ENCODE results near the gene UNK.

Gene UNK

DNA sequence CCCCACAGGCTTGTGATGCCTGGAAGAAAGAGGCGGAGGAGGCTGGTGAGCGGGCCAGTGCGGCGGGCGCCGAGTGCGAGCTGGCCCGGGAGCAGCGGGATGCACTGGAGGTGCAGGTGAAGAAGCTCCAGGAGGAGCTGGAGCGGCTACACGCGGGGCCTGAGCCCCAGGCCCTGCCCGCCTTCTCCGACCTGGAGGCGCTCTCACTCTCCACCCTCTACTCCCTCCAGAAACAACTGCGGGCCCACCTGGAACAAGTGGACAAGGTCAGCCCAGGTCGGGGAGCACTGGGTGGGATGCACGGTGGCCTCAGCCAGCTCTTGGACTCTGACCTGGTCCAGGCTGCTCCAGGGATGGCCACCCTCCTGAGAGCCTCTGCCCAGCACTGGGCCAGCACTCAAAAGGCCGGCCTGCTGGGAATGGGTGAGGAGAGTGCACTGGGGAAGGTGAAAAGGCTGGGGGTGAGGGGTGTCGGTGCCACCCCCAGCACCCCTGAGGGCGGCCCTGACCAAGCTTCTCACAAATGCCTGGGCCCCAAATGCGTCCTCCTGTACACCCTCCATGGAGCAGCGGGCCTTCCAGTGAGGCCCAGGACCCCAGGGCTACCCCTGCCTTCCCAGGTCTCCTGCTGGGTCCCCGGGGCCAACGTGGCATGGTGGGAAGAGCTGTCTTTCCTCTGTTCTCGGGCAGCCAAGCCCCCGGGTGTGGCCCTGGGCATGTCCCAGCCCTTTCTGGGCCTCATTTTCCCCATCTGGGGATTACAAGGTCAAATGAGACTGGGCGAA is 38.8 kb downstream of the UNK start:
- DNase-seq: no peak

DNA sequence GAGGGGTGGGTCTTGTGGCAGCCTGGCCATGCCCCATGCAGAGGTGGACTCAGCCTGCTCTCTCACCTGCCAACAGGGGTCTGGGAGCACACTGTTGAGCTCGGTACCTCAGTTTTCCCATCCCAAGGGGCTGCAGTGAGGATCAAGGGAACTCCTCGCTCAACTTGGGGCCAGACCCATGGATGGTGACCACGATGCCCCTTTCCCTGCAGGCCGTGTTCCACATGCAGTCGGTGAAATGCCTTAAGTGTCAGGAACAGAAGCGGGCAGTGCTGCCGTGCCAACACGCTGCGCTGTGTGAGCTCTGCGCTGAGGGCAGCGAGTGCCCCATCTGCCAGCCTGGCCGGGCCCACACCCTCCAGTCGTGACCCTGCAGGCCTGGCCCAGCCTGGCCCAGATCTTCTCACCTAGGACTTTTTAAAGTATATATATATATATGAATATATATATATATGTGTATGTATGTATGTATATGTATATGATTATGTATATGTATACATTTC is 39.5 kb downstream of the UNK start:
- no peak for DNase-seq

DNA sequence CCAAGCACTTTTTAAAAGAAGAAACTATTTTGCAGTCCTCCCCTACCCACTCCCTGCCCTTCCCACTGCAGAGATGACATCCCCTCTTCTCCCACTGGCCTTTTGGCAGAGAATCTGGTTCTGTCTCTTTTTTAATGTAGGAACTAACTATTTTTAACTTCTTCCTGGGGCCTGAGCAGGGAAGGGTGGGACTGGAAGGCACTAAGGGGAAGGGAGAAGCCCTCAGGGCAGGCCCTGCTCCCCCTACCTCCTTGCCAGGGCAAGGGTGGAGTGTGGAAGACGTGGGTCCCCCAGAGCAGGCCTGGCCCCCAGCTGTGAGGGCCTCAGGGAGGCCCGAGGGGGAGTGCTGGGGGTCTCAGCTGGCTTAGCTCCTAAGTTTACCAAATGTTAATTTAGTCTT is 40.1 kb downstream of the UNK start:
- no peak for DNase-seq

DNA sequence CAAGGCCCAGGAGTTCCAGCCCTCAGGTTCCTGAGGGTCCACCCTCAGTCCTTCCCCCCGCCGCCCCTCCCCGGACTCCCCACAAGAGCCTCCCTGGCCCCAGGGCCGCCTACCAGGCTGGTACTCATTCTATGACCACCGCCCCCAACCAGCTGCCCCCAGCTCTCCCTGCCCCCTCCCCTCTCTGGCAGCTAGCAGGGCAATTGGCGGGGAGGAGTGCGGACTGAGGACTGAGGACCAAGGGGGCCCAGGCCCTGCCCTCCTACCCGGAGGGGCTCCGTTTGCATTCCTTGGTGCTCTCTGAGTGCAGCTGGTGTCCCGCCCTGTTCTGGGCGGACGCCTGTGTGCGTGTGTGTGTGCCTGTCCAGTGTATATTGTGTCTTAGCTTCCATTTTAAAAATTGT is 40.5 kb downstream of the UNK start:
- DNase-seq: no peak

DNA sequence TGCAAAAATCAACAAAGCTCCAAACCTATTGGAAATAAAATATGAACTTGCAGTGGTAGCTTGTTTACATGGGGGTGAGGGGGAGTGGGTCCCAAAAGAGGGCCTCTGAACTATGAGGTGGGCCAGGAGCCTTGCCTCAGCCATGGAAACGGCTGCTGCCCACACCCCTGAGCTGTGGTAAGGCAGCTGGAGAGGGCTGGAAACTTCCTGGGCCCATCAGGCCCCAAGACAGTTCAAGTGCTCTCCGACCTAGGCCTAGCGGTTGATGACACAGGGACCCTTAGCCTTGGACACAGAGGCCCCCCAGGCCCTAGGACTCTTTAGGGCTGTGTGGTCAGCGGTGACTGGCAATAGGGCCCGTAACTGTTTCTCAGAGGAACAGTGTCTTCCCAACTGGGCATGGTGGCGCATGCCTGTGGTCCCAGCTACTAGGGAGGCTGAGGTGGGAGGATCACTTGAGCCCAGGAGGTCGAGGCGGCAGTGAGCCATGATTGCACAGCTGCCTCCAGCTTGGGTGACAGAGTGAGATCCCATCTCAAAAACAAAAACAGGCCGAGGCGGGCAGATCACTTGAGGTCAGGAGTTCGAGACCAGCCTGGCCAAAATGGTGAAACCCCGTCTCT is 41.3 kb downstream of the UNK start:
- no peak for DNase-seq

DNA sequence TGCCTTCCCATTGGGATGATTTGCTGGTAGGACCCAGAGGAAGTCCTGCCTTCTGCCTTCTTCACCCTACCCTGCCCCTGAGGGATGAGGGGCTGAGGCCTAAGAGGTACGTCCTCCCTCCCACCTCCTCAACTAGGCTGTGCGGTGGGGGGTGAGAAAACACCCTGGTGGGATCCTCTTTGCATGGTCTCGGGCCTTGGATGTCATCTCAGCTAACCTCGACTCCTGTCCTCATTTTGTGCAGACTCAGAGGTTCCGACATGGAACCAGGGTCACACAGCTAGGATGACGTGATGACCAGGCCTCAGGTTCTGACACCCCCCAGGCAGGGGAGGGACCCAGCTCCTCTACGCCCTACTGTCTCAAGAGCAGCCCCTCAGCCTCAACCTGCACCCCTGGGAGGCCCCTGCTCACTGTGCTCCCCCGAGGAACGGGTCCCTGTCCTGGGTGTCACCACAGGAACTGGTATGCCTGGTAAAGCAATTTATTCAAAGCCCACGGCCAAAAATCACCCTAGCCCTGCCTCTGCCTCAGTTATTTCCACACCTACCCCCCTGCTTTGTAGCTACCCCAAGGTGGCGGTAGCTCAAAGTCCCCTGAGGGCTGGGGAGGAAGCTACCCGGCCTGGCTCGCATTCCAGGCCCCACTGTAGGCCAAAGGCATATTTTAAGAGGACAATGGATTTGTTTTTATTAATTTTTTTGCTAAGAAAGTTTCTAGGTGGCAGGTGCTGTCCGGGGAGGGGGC is 42.1 kb downstream of the UNK start:
- no peak for DNase-seq

DNA sequence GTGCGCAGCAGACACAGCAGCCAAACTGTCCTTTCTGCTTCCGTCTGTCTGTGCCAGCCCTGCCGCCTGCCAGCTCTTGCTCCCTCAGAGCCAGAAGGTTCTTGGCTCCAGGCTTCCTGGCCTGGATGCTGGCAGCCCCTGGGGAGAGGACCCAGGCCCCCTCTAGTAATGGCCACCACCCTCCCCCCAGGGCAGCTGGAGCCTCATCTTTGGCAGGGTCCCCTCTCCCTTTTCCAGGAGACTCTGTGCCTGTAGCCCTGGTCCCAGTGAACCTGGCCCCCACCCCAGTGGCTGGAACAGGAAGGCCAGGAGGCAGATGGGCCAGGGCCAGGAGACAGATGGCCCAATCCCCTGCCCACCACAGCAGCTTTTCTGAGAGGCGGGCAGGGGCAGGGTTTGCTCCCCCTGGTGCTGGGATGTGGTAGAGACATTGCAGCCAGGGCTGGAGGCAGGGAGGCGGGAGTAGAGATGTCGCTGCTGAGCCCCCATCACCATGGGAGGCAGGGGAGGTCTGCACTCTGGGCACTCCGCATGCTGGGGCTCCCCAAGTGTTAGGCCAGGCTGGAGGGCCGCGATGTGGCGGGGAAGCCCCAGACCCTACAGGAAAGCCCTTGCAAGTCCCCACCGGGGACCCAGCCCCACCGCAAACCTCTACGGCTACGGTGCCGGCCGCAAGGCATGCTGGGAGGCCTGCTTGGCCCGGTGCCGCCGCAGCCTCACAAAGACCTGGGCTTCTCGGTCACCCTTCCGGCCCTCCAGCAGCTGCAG is 42.9 kb downstream of the UNK start:
- DNase-seq: peak; percentile 80

DNA sequence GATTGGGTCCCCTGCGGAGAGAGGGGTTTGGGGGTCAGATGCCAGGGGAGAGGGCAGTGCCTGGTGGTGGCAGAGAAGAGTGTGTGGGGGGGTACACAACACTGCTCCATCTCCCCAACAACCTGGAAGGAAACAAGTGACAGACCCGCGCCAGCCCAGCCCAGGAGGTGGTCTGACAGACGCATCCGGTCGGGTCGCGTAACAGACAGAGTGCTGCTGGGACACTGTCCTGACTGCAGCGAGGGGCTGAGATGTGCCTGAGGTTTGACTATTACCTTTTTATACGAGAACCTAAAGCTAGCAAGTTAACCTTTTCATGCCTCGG is 43.4 kb downstream of the UNK start:
- DNase-seq: no peak

DNA sequence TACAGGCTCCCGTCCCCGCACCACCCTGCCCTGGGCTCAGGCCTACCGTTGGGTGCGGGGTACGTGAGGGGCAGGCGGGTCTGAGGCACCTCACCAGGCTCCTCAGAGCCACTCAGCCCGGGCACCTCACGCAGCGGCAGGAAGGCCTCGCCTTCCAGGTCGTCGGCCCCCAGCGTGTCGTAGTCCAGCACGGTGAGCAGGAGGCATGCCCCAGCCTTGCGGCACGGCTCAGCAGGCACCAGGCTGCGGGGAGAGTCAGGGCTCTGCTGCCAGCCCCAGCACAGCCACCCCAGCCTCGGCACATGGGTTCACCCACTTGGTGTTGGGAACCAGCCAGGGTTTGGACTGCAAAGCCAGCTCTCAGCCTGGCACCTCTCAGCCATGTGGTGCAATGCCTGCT is 44.1 kb downstream of the UNK start:
- no peak for DNase-seq

DNA sequence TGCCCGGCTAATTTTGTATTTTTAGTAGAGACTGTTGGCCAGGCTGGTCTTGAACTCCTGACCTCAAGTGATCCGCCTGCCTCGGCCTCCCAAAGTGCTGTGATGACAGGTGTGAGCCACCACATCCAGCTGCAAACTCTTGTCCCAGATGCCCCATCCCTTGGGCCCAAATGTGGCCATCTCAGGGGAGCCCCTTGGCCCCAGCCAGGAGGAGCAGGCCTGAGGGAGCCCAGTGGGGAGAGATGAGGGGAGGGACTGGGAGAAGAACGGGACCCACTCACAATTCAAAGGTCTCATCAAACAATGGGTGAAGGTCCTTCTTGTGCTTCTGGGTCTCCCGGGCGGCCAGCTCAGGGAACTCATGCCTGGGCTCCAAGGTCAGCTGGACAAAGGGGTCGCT is 45.1 kb downstream of the UNK start:
- no peak for DNase-seq

DNA sequence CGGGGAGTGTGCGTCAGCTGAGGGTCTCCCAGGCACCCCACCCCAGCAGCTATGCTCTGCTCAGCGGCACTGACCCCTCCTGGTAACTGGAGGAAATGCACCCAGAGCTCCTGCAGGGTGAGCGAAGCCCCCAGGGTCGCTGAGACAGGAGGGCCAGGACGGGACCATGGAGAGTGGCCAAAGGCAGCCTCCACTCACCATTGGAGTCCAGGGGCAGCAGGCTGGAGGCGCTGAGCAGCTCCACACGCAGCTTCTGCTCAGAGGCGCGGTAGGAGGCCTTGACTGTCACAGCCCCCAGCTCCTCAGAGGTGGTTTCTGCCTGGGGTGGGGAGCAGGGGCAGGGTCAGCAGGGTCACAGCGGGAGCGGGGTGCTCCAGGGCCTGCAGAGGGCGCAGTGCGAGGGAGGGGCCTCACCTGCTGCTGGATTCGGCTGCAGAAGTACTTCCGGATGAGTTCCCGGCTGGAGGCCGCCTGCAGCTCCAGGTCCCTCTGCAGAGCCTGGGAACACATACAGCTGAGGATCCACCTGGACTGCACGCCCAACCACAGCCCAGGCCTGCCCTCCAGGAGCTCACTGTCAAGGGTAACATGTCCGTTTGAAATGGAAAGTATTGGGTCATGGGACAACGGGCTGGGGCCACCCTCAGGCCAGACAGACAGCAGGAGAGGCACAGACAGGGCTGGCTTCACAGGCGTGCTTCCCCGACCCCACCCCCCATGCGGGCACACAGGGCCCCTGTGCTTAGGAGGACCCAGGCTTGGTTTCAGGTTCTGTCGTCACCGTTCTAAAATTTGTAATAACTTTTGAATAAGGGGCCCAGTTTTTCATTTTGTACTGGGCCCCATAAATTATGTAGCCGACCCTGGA is 45.8 kb downstream of the UNK start:
- peak; percentile 26 for DNase-seq

DNA sequence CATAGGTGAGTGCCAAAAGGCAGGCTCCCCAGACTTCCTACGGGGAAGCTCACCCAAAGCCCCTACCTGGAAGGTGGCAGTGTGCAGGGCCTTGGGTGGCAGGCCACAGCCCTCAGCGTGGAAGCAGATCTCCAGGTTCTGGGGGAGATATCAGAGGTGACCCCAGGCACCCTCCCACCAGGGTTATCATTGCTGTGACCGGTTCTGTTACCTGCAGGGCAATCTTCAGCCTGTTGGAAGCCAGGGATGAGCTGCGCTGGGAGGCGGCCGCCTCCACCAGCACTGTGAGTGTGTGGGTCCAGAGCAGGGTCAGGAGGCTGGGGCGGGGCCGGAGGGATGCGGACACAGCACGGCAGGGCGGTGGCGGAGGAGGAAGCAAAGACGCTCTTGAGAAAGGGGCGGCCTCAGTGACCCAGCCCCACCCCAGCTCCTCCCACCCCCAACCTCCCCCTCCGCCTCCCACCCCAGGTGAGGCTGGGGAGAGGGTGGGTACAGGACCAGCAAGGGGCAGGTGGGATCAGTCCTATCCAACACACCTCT is 46.5 kb downstream of the UNK start:
- DNase-seq: no peak

DNA sequence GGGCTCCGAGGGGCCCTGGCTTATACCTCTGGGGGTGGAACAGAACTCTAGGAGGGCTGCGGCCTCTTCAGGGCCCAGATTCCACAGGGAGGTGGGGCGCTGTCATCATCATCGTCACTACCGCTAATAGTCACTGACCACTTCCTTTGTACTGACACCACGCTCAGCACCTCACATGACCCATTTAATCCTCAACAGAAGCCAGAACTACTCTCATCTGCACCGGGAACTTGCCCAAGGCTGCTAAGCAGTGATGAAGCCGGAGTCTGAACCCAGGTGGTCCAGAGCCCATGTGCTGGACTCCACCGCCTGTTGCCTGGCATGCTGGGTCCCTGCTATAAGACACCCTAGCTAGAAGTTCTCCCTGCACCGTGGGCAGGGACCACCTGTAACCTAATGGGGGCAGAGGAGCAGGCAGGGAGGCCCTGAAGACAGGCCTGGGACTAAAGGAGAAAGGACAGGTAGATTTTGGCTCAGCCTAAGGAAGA is 47.6 kb downstream of the UNK start:
- DNase-seq: peak; percentile 72

DNA sequence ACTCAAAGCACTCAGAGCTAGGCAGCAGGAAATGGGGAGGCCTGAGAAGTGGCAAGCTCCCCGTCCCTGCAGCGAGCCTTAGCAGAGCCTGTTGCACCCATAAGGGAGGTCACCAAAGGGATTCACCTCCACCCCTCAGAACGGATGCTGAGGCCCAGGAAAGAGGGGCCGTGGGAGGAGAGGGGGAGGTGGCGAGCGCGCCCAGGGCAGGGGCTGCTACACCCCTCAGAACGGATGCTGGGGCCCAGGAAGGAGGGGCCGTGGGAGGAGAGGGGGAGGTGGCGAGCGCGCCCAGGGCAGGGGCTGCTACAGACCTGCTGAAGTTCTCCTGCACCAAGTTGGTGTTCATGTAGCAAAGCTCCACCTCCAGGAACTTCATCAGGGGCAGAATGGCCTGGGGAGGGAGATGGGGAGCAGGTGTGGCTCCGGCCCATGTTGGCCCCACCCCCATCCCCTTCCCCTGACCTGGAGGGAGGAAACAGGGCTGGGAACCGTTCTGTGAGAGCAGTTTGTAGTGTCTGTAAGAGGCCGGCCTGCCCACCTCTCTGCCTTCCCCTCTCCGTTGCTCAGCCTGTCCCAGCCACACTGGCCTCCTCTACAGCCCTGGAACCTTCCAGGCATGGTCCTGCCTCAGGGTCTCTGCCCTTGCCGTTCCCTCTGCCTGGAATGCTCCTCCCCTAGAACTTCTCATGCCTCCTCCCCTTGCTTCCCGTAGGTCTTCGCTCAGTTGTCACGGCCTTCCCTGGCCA is 48.2 kb downstream of the UNK start:
- DNase-seq: peak; percentile 51

DNA sequence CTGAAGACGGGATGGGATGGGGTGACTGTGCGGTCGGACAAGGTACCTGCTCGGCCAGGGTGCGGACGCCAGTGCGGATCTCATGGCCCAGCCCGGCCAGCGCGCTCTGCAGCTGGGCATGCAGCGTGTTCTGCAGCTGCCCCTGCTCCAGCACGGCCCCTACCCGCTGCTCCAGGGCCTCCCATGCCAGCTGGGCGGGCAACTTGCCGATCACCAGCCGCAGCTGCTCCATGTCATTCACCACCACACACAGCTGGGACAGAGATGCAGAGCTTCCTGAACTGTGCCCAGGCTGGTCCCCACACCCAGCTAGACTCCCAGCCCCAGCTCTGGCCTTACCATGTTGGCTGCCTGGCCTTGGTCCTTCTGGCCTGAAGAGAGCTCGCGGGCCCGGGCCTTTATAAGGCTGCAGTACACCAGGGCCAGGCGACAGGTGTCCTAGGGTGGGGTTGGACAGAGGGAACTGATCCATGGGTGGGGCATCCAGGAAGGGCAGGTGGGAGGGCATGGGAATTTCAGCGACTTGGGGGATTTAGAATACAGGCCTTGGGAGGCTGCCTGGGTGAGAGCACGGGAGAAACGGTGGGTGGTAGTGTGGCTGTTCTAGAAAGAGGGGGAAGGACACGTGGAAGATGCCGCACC is 49.8 kb downstream of the UNK start:
- no peak for DNase-seq

DNA sequence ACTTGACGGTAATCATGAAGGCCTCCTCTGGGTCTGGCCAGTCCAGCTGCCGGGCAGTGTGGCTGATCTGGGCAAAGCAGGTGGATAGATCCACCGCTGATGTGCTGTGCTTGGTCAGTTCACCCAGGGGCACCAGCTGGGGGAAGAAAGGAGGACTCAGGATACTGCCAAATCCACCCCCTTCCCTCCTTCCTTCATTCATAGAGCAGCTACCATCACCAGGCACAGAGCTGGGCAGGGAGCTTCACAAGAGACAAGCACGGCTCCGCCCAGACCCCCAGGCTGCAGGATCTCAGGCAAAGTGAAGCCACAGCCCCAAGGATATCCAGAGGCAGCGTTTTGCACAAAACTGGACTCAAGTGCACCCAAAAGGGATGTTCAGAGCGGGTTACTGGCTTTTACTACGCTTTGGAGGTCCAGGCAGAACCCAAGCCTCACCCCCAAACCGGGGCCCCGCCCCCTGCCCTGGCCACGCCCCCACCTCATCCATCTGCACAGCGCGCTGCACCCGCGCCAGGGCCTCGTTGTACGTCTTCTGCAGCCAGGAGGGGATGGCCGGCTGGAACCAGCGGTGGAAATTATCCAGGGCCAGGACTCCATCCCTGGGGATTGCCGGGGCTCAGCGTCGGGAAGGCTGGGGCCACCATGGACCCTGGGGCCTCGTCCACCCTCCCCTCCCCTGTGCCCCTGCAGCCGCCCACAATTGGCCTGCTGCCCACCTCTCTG is 50.5 kb downstream of the UNK start:
- DNase-seq: no peak

DNA sequence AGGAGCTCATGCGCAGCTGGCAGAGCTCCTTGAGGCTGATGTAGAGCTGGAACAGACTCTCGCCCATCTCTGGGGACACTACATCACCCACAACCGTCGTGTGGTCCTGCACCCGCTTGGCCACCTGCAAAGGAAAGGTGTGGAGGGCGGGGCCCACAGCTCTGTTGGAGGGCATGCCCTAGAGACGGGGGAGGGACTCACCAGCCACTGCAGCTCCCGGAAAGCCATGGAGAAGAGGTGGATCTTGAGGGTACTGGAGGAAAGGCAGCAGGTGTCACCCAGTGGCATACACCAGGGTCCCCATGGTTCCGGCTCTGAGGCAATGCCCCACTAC is 51.0 kb downstream of the UNK start:
- DNase-seq: no peak

DNA sequence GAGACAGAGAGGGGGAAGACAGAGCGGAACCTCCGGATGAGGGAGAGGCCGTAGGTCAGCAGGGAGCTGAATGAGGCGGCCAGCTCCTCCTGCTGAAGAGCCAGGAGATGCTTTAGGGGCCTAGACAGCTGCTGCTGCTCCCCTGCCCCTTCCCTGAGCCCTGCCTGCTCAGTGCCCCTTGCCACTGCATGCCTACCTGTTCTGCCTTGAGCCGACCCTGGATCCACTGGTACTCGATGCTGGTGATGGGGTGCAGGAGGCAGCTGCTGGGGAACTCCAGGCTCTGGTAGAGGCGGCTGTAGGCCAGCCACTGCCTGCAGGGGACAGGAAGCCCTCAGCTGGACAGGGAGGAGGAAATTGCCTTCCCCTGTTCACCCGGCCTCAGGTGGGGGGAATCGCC is 52.0 kb downstream of the UNK start:
- no peak for DNase-seq

DNA sequence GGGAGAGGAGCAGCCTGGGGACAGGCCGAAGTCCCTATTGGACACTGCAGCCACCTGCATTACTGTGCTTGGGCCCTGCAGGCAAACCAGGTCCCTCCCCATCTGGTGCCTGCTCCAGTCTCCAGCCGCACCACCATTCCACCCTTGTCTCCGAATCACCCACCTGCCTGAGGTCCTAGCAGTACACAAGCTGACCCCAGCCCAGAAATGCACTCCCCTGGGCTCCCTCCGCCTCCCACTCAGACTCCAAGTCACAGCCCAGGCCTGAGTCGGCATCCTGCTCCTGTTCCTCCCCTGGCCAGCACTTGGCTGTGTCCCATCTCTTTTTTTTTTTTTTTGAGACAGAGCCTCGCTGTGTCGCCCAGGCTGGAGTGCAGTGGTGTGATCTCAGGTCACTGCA is 53.3 kb downstream of the UNK start:
- DNase-seq: no peak

DNA sequence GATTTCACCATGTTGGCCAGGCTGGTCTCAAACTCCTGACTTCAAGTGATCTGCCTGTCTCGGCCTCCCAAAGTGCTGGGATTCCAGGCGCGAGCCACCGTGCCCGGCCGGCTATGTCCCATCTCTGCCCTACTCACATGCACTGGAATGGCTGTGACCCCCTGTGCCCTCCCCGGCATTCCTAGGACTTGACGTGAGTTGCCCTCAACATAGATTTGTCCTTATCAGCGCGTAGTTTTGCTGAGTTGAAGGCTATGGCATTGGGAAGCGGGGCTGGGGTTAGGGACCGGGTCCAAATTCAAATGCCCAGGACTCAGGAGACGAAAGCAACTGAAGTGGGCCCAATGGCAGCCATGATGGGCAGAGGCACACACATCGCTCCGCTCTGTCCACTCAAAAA is 53.8 kb downstream of the UNK start:
- no peak for DNase-seq

Measured in CD4-positive, alpha-beta T cell treated with Interleukin-10 for 1 hour (primary cell).